PC-3 (cell line): ENCODE measurements around the gene AP3M1. TPM values are rescaled to one million over a fixed set of nuclear protein-coding genes. Genes with fewer than 3 reads are reported as not detected.

Experiments used
- ATAC-seq: fragments of 200-7000 bp; cut with Tn5 transposase; 2 replicates; pipeline ENCODE4 v1.9.1; 2020; ENCODE audit warnings: mild to moderate bottlenecking, moderate library complexity
- BruUV-seq: library from RNA; stranded (reverse); fragments of 400-500 nt; replicated peaks from 2 replicates; lab custom pipeline; 2021; lab: Mats Ljungman, UMichigan
- CTCF ChIA-PET: fragments of 300-600 bp; sonication (Branson Sonifier 250); formaldehyde crosslinking; loops from one replicate; lab custom pipeline; 2022; ENCODE audit warnings: antibody characterized with exemption; lab: Charles Lee
- POLR2A ChIA-PET: fragments of 300-600 bp; sonication (Branson Sonifier 250); formaldehyde crosslinking; loops from one replicate; lab custom pipeline; 2022; ENCODE audit warnings: antibody characterized with exemption; ENCODE audit not compliant: unreplicated experiment; lab: Charles Lee
- DNase-seq: peaks from one replicate; pipeline ENCODE4 v3.0.0-alpha.2; 2015
- H2AFZ ChIP-seq: fragments of 300-600 bp; sonication (generic); 2 replicates; pipeline ENCODE4 v1.6.0; 2016; ENCODE audit warnings: antibody characterized with exemption, low read length
- H3F3A ChIP-seq: fragments of 300-600 bp; sonication (generic); one replicate; pipeline ENCODE4 v1.6.0; 2017; ENCODE audit warnings: antibody characterized with exemption, low read length, control low read depth, mild to moderate bottlenecking; ENCODE audit not compliant: unreplicated experiment
- H3K27ac ChIP-seq: fragments of 300-600 bp; sonication (generic); 2 replicates; pipeline ENCODE4 v1.5.1; 2016; ENCODE audit warnings: mild to moderate bottlenecking, low read length
- H3K27me3 ChIP-seq: fragments of 300-600 bp; sonication (generic); 2 replicates; pipeline ENCODE4 v1.6.1; 2016; ENCODE audit warnings: low read length, mixed read lengths
- H3K36me3 ChIP-seq: fragments of 300-600 bp; sonication (generic); 2 replicates; pipeline ENCODE4 v1.6.1; 2016; ENCODE audit warnings: low read depth, mixed run types, low read length, mixed read lengths
- H3K4me1 ChIP-seq: fragments of 300-600 bp; sonication (generic); 2 replicates; pipeline ENCODE4 v1.5.1; 2016; ENCODE audit warnings: low read length; ENCODE audit not compliant: insufficient read depth
- H3K4me2 ChIP-seq: fragments of 300-600 bp; sonication (generic); 2 replicates; pipeline ENCODE4 v1.6.0; 2016; ENCODE audit warnings: low read length
- H3K4me3 ChIP-seq: fragments of 300-600 bp; sonication (generic); 2 replicates; pipeline ENCODE4 v1.5.1; 2016; ENCODE audit warnings: mild to moderate bottlenecking, low read length, mixed read lengths
- H3K79me2 ChIP-seq: fragments of 300-600 bp; sonication (generic); 2 replicates; pipeline ENCODE4 v1.6.1; 2017; ENCODE audit warnings: low read length, mixed read lengths
- H3K9ac ChIP-seq: fragments of 300-600 bp; sonication (generic); 2 replicates; pipeline ENCODE4 v1.6.0; 2016; ENCODE audit warnings: mild to moderate bottlenecking, low read length
- H3K9me2 ChIP-seq: fragments of 300-600 bp; sonication (generic); replicated peaks from 2 replicates; pipeline ENCODE4 v1.6.1; 2016; ENCODE audit warnings: mixed run types, low read length, mixed read lengths
- H3K9me3 ChIP-seq: fragments of 300-600 bp; sonication (generic); 2 replicates; pipeline ENCODE4 v1.6.1; 2016; ENCODE audit warnings: low read length, mixed read lengths
- H4K20me1 ChIP-seq: fragments of 300-600 bp; sonication (generic); 2 replicates; pipeline ENCODE4 v1.6.1; 2016; ENCODE audit warnings: low read length, mixed read lengths
- CTCF ChIP-seq: fragments of 300-600 bp; sonication (generic); conservative IDR thresholded peaks from 2 replicates; pipeline ENCODE4 v1.5.1; 2017; ENCODE audit warnings: antibody characterized with exemption, low read depth, mild to moderate bottlenecking, low read length
- EZH2 ChIP-seq: fragments of 300-600 bp; sonication (generic); IDR thresholded peaks from one replicate; pipeline ENCODE4 v1.6.1; 2017; ENCODE audit warnings: antibody characterized with exemption, mild to moderate bottlenecking, low read length; ENCODE audit not compliant: unreplicated experiment
- EZH2phosphoT487 ChIP-seq: fragments of 300-600 bp; sonication (generic); IDR thresholded peaks from 2 replicates; pipeline ENCODE4 v1.6.1; 2018; ENCODE audit warnings: mild to moderate bottlenecking, antibody characterized with exemption, low read length, borderline replicate concordance
- intact Hi-C: fragments of 100-400 bp; cut with micrococcal nuclease; formaldehyde crosslinking; loops from 2 replicates; pipeline ENCODE4 v1.9.0; 2023
- total RNA-seq: library from RNA; depleted of rRNA; stranded (reverse); fragments of >200 nt; gene quantifications from 2 replicates; pipeline ENCODE4 v1.2.3, GENCODE V29; 2014

AP3M1 gene
- total RNA-seq, 1 experiment from 2014 or later: 165 TPM

- intact Hi-C loops: no loop called here
- BruUV-seq: no TSS peak
- Histone ChIP-seq H3K4me2 (no peak overlapping the region), H3K4me3 (no peak overlapping the region), H3K27me3 (no peaks in the 10 kb centered on the region), H3K9me3 (no peaks in the 10 kb centered on the region), H3K27ac (no peak overlapping the region), H2AFZ (no peak overlapping the region), H3K79me2 (no peaks in the 10 kb centered on the region), H3K4me1 (no peaks in the 10 kb centered on the region), H4K20me1 (peaks cover 2% of the 10 kb centered on the region), H3K36me3 (peaks cover 86% of the 10 kb centered on the region), H3F3A (peaks cover 13% of the 10 kb centered on the region), H3K9ac (no peak overlapping the region), H3K9me2 (no peaks in the 10 kb centered on the region)
- TF ChIP-seq EZH2phosphoT487: no peak
- no peak for TF ChIP-seq EZH2
- no peak for TF ChIP-seq CTCF
- ATAC-seq: no peak
- CTCF ChIA-PET: interaction anchor here (1.0 to 1.2 kb wide), 2 partner anchors 19 to 219 kb away, joined by 3 to 4 read pairs; no protein-coding TSS in a partner anchor
- DNase-seq: no peak
- POLR2A ChIA-PET: interaction anchor here (0.5 kb wide), 1 partner anchor 15 kb away, joined by 3 read pairs; no protein-coding TSS in a partner anchor
Measured at GRCh38 chr10:74104996-74105395, 45.6 kb downstream of the AP3M1 start.

DNA sequence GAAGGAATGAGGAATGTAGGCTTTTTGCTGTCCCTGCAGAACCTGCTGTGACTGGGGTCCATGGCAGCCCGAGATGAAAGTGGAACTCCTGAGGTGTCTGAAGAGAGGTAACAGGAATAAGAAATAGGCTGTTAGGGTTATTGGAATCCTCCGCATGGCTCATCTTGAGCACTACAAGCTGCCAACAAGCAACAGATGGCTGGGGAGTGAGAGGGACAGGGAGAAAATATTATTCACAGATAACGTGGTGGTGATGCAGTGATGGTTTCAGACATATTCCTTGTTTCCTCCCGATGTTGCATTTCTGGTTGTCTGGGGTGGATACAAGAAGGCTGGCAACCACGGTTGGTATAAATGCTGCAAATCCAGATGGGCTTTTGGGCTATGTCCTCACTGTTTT is 46.1 kb downstream of the AP3M1 start:
- ChIA-PET CTCF (interaction anchor here (1.0 to 1.2 kb wide), 2 partner anchors 20 to 218 kb away, joined by 3 to 4 read pairs; no protein-coding TSS in a partner anchor), POLR2A (no interaction called here)
- H3F3A ChIP-seq: peaks cover 10% of the 10 kb centered on the region
- H3K36me3 ChIP-seq: peaks cover 86% of the 10 kb centered on the region
- H4K20me1 ChIP-seq: no peaks in the 10 kb centered on the region; the same call in 1 of the 2 replicates
- ATAC-seq (no peak), DNase-seq (no peak)
- no peaks in the 10 kb centered on the region for H3K27me3 ChIP-seq
- H3K27ac ChIP-seq: no peak overlapping the region
- intact Hi-C loops: no loop called here
- H3K79me2 ChIP-seq: no peaks in the 10 kb centered on the region
- TF ChIP-seq EZH2 (no peak), EZH2phosphoT487 (no peak), CTCF (no peak)
- no peak overlapping the region for H3K4me3 ChIP-seq
- no peaks in the 10 kb centered on the region for H3K9me2 ChIP-seq
- H2AFZ ChIP-seq: no peak overlapping the region
- H3K9ac ChIP-seq: no peak overlapping the region
- H3K9me3 ChIP-seq: no peaks in the 10 kb centered on the region
- H3K4me2 ChIP-seq: no peak overlapping the region
- BruUV-seq: no TSS peak
- no peaks in the 10 kb centered on the region for H3K4me1 ChIP-seq
